Smooth muscle cell (in vitro differentiated cells): ENCODE data around the gene CCDC34. TPM values are rescaled to one million over a fixed set of nuclear protein-coding genes. Genes with fewer than 3 reads are reported as not detected.

Experiments used
- DNase-seq: peaks from one replicate; lab custom pipeline; 2025; ENCODE audit not compliant: unreplicated experiment; lab: John Stamatoyannopoulos, UW
- H2AFZ ChIP-seq: fragments of 200-600 bp; sonication (generic); 2 replicates; pipeline ENCODE4 v1.6.0; 2016; ENCODE audit warnings: antibody characterized with exemption, low read depth, mild to moderate bottlenecking
- H3F3A ChIP-seq: fragments of 200-600 bp; sonication (generic); 2 replicates; pipeline ENCODE4 v1.6.0; 2017; ENCODE audit warnings: antibody characterized with exemption, low read depth
- H3K27ac ChIP-seq: fragments of 200-600 bp; sonication (generic); 2 replicates; pipeline ENCODE4 v1.5.1; 2016; ENCODE audit warnings: low read depth, mild to moderate bottlenecking
- H3K27me3 ChIP-seq: fragments of 200-600 bp; sonication (generic); 2 replicates; pipeline ENCODE4 v1.6.1; 2016; ENCODE audit warnings: low read depth, mild to moderate bottlenecking
- H3K36me3 ChIP-seq: fragments of 200-600 bp; sonication (generic); 2 replicates; pipeline ENCODE4 v1.5.1; 2016; ENCODE audit warnings: low read depth
- H3K4me1 ChIP-seq: fragments of 200-600 bp; sonication (generic); 2 replicates; pipeline ENCODE4 v1.5.1; 2016; ENCODE audit warnings: low read depth
- H3K4me2 ChIP-seq: fragments of 200-600 bp; sonication (generic); 2 replicates; pipeline ENCODE4 v1.6.0; 2016; ENCODE audit warnings: mild to moderate bottlenecking
- H3K4me3 ChIP-seq: fragments of 200-600 bp; sonication (generic); 2 replicates; pipeline ENCODE4 v1.5.1; 2016; ENCODE audit warnings: mild to moderate bottlenecking
- H3K79me2 ChIP-seq: fragments of 200-600 bp; sonication (generic); 2 replicates; pipeline ENCODE4 v1.6.0; 2016; ENCODE audit warnings: low read depth, mild to moderate bottlenecking
- H3K9ac ChIP-seq: fragments of 200-600 bp; sonication (generic); 2 replicates; pipeline ENCODE4 v1.6.0; 2016; ENCODE audit warnings: low read depth
- H3K9me3 ChIP-seq: fragments of 200-600 bp; sonication (generic); replicated peaks from 2 replicates; pipeline ENCODE4 v1.5.1; 2016; ENCODE audit warnings: low read depth
- H4K20me1 ChIP-seq: fragments of 200-600 bp; sonication (generic); 2 replicates; pipeline ENCODE4 v1.6.0; 2016; ENCODE audit warnings: low read depth
- CTCF ChIP-seq: fragments of 200-600 bp; sonication (generic); IDR thresholded peaks from 2 replicates; pipeline ENCODE4 v1.5.1; 2017; ENCODE audit warnings: borderline replicate concordance, mild to moderate bottlenecking, antibody characterized with exemption; ENCODE audit not compliant: insufficient read depth, poor library complexity, severe bottlenecking
- WGBS: methylation state at CpG from one replicate; pipeline ENCODE4 v1.1.7; 2016; ENCODE audit warnings: low lambda C conversion rate; 5-methylcytosine and 5-hydroxymethylcytosine counted together
- polyA plus RNA-seq: library from polyadenylated mRNA; unstranded; fragments of >200 nt; fragmentation: Nextera tagmentation; extraction: Ambion mirVana; gene quantifications from 2 replicates; pipeline ENCODE4 v1.2.1, GENCODE V29; 2016
- total RNA-seq: library from RNA; depleted of rRNA; stranded (reverse); fragments of >200 nt; gene quantifications from 2 replicates; pipeline ENCODE4 v1.2.3, GENCODE V29; 2014

The CCDC34 gene
- total and polyA plus RNA-seq, 2 experiments from 2014 or later = 6.7 to 9.3 TPM

GRCh38 chr11:27350511-27350910 is 12.5 kb downstream of the CCDC34 start:
- Histone ChIP-seq H2AFZ (no peak overlapping the region), H3K27ac (no peak overlapping the region), H3F3A (no peaks in the 10 kb centered on the region), H3K9me3 (no peaks in the 10 kb centered on the region), H3K4me1 (peaks cover 55% of the 10 kb centered on the region), H3K36me3 (peaks cover 5% of the 10 kb centered on the region), H3K79me2 (no peaks in the 10 kb centered on the region), H3K4me2 (no peak overlapping the region), H3K4me3 (no peak overlapping the region), H3K9ac (no peak overlapping the region), H4K20me1 (no peaks in the 10 kb centered on the region), H3K27me3 (no peaks in the 10 kb centered on the region)
- no peak for TF ChIP-seq CTCF
- no peak for DNase-seq

GRCh38 chr11:27349919-27350318 is 13.1 kb downstream of the CCDC34 start:
- Histone ChIP-seq H3K9ac (no peak overlapping the region), H2AFZ (no peak overlapping the region), H3K27me3 (no peaks in the 10 kb centered on the region), H3K4me2 (no peak overlapping the region), H3K79me2 (no peaks in the 10 kb centered on the region), H3K9me3 (no peaks in the 10 kb centered on the region), H3K27ac (no peak overlapping the region), H3K4me3 (no peak overlapping the region), H4K20me1 (no peaks in the 10 kb centered on the region), H3K36me3 (peaks cover 5% of the 10 kb centered on the region), H3F3A (no peaks in the 10 kb centered on the region), H3K4me1 (peaks cover 53% of the 10 kb centered on the region)
- DNase-seq = no peak
- TF ChIP-seq CTCF = no peak
- WGBS = 81% methylated on average over 2 of the region's 2 CpGs

GRCh38 chr11:27348340-27348873 is 14.6 kb downstream of the CCDC34 start:
- Histone ChIP-seq H3K9ac (no peak overlapping the region), H3K4me3 (peak overlapping the region; percentile 19), H3K36me3 (peaks cover 5% of the 10 kb centered on the region), H3K27ac (no peak overlapping the region), H3K4me1 (peaks cover 39% of the 10 kb centered on the region), H3K9me3 (no peaks in the 10 kb centered on the region), H3K27me3 (no peaks in the 10 kb centered on the region), H3K79me2 (no peaks in the 10 kb centered on the region), H3K4me2 (no peak overlapping the region), H2AFZ (no peak overlapping the region), H3F3A (no peaks in the 10 kb centered on the region), H4K20me1 (no peaks in the 10 kb centered on the region)
- DNase-seq = no peak
- no peak for TF ChIP-seq CTCF
- WGBS = 26% methylated on average over 3 of the region's 3 CpGs

GRCh38 chr11:27347359-27348339 is 15.4 kb downstream of the CCDC34 start:
- no peak overlapping the region for H3K4me2 ChIP-seq
- WGBS = 31% methylated on average over 5 of the region's 5 CpGs
- no peaks in the 10 kb centered on the region for H3F3A ChIP-seq
- peaks cover 32% of the 10 kb centered on the region for H3K4me1 ChIP-seq
- H2AFZ ChIP-seq = no peak overlapping the region
- peaks cover 5% of the 10 kb centered on the region for H3K36me3 ChIP-seq
- H3K79me2 ChIP-seq = no peaks in the 10 kb centered on the region
- no peak overlapping the region for H3K9ac ChIP-seq
- H3K27ac ChIP-seq = no peak overlapping the region
- H3K9me3 ChIP-seq = no peaks in the 10 kb centered on the region
- no peak for TF ChIP-seq CTCF
- H3K27me3 ChIP-seq = no peaks in the 10 kb centered on the region
- peak overlapping the region; percentile 19 for H3K4me3 ChIP-seq
- DNase-seq = no peak
- no peaks in the 10 kb centered on the region for H4K20me1 ChIP-seq
